Mammary epithelial cell (primary cell): Measurements from ENCODE around the gene KCND3.

Source experiments
- EZH2 ChIP-seq: IDR thresholded peaks from 2 replicates; pipeline ENCODE4 v1.6.1; 2012; ENCODE audit warnings: low read length, inconsistent platforms, borderline replicate concordance
- TF ChIP-seq, protein P1 (sequence below), 2 donors: IDR thresholded peaks in 1 of 2; conservative IDR thresholded peaks in 1 of 2; 2 replicates each; pipeline ENCODE4 v1.5.1; 2011 to 2012; ENCODE audit warnings: inconsistent platforms in 2 of 2, low read length in 2 of 2, mild to moderate bottlenecking in 2 of 2, control low read depth in 1 of 2, low read depth in 1 of 2; ENCODE audit not compliant: insufficient read depth in 1 of 2; ENCODE audit errors: extremely low read depth in 1 of 2

- TF ChIP-seq, protein P1, sequence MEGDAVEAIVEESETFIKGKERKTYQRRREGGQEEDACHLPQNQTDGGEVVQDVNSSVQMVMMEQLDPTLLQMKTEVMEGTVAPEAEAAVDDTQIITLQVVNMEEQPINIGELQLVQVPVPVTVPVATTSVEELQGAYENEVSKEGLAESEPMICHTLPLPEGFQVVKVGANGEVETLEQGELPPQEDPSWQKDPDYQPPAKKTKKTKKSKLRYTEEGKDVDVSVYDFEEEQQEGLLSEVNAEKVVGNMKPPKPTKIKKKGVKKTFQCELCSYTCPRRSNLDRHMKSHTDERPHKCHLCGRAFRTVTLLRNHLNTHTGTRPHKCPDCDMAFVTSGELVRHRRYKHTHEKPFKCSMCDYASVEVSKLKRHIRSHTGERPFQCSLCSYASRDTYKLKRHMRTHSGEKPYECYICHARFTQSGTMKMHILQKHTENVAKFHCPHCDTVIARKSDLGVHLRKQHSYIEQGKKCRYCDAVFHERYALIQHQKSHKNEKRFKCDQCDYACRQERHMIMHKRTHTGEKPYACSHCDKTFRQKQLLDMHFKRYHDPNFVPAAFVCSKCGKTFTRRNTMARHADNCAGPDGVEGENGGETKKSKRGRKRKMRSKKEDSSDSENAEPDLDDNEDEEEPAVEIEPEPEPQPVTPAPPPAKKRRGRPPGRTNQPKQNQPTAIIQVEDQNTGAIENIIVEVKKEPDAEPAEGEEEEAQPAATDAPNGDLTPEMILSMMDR (conservative IDR thresholded peaks at IDR 0.05 in 1 of 2, IDR thresholded peaks at IDR 0.05 in 1 of 2; ENCODE audit: extremely low read depth in 1 of 2, insufficient read depth in 1 of 2, low read depth in 1 of 2, low read length in 2 of 2): no peak
- no peak for TF ChIP-seq EZH2
Observed at GRCh38 chr1:111856411-111857185, 132.9 kb downstream of the KCND3 start.
